Measurements from ENCODE around the gene JUN.

JUN gene

DNA sequence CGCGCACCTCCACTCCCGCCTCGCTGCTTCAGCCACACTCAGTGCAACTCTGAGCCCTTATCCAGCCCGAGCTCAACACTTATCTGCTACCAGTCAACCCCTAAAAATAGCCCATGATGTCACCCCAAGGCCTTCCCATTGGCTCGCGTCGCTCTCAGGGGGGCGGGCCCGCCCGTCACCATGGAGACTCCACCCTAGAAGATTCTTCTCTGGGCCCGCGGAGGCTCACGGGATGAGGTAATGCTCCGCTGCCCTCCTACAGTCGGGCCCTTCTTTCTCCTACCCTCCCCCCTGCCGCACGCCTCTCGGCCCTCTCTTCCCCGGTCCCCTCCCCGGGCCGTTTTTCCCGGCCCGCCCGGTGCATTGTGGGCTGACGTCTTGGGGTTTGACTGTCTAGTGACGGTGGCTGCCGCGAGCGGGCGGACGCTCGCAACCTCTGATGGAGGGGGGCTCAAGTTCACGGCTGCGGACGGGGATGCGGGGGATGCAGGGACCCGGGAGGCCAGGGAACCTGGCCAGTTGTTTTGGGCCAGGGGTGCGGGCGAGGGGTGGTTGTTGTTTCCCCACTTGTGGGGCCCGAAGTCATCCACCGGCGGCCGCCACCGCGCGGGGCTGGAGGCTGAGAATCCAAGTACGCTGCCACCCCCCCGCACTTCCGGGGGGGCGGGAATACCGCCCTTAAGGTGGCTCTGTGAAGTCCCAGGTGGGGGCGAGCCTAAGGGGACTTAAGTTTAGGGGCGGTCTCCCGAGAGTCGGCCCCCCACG, at the start of gene JUN:
Gene JUN (minus strand): TSS at position 55 of the 765 bp plus-strand sequence. CDS start 977 bp downstream, outside the sequence.
- no peak for TF ChIP-seq EZH2phosphoT487 (conservative IDR thresholded peaks at IDR 0.05; ENCODE audit: low read length)
- TF ChIP-seq, protein P1, sequence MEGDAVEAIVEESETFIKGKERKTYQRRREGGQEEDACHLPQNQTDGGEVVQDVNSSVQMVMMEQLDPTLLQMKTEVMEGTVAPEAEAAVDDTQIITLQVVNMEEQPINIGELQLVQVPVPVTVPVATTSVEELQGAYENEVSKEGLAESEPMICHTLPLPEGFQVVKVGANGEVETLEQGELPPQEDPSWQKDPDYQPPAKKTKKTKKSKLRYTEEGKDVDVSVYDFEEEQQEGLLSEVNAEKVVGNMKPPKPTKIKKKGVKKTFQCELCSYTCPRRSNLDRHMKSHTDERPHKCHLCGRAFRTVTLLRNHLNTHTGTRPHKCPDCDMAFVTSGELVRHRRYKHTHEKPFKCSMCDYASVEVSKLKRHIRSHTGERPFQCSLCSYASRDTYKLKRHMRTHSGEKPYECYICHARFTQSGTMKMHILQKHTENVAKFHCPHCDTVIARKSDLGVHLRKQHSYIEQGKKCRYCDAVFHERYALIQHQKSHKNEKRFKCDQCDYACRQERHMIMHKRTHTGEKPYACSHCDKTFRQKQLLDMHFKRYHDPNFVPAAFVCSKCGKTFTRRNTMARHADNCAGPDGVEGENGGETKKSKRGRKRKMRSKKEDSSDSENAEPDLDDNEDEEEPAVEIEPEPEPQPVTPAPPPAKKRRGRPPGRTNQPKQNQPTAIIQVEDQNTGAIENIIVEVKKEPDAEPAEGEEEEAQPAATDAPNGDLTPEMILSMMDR (IDR thresholded peaks at IDR 0.05; ENCODE audit: insufficient read depth, low read length, poor library complexity, severe bottlenecking), result no peak
- peak within 1 kb of the TSS; percentile 76 for H3K9ac ChIP-seq (ENCODE audit: low read length)

GRCh38 chr1:58833166-58833565, 49.3 kb upstream of the JUN start:
- no peak for TF ChIP-seq EZH2phosphoT487 (conservative IDR thresholded peaks at IDR 0.05; ENCODE audit: low read length)
- TF ChIP-seq, protein P1 (IDR thresholded peaks at IDR 0.05; ENCODE audit: insufficient read depth, low read length, poor library complexity, severe bottlenecking), result no peak
- no peak overlapping the region for H3K4me3 ChIP-seq (ENCODE audit: insufficient read depth, low read length, poor library complexity, severe bottlenecking)
- no peaks in the 10 kb centered on the region for H3K9me3 ChIP-seq (ENCODE audit: insufficient read depth, low read length)
- H3K27ac ChIP-seq (ENCODE audit: low read depth, low read length), result no peak overlapping the region
- no peak overlapping the region for H2AFZ ChIP-seq (ENCODE audit: low read depth, low read length, severe bottlenecking)
- H3K9me2 ChIP-seq (replicated peaks; ENCODE audit: insufficient read depth, low read length), result no peaks in the 10 kb centered on the region
- H4K20me1 ChIP-seq (ENCODE audit: low read depth, low read length), result no peaks in the 10 kb centered on the region
- no peak overlapping the region for H3K9ac ChIP-seq (ENCODE audit: low read length)
- H3F3A ChIP-seq (ENCODE audit: insufficient read depth), result no peaks in the 10 kb centered on the region
- H3K4me2 ChIP-seq (ENCODE audit: low read depth, low read length, poor library complexity, severe bottlenecking), result no peak overlapping the region
- 0 out of 2 replicates have a peak, but pooled peaks cover 4% of the 10 kb centered on the region for H3K27me3 ChIP-seq (ENCODE audit: low read length)
- no peaks in the 10 kb centered on the region for H3K36me3 ChIP-seq (ENCODE audit: low read length)
- H3K79me2 ChIP-seq (ENCODE audit: insufficient read depth, low read length), result no peaks in the 10 kb centered on the region

More for the DNA sequence above, at the start of gene JUN:
- Histone ChIP-seq H3K27me3 (ENCODE audit: low read length) (no peaks in the 10 kb centered on the region), H3K27ac (ENCODE audit: low read depth, low read length) (peak within 1 kb of the TSS; percentile 50), H3K4me3 (ENCODE audit: insufficient read depth, low read length, poor library complexity, severe bottlenecking) (peak within 1 kb of the TSS; percentile 66), H4K20me1 (ENCODE audit: low read depth, low read length) (0 out of 2 replicates have a peak, but pooled peaks cover 5% of the 10 kb centered on the region), H3F3A (ENCODE audit: insufficient read depth) (peaks cover 17% of the 10 kb centered on the region), H2AFZ (ENCODE audit: low read depth, low read length, severe bottlenecking) (peak within 1 kb of the TSS; percentile 96), H3K9me2 (replicated peaks; ENCODE audit: insufficient read depth, low read length) (no peaks in the 10 kb centered on the region), H3K4me2 (ENCODE audit: low read depth, low read length, poor library complexity, severe bottlenecking) (peak within 1 kb of the TSS; percentile 86), H3K79me2 (ENCODE audit: insufficient read depth, low read length) (no peaks in the 10 kb centered on the region), H3K9me3 (ENCODE audit: insufficient read depth, low read length) (no peaks in the 10 kb centered on the region), H3K36me3 (ENCODE audit: low read length) (no peaks in the 10 kb centered on the region)

DNA sequence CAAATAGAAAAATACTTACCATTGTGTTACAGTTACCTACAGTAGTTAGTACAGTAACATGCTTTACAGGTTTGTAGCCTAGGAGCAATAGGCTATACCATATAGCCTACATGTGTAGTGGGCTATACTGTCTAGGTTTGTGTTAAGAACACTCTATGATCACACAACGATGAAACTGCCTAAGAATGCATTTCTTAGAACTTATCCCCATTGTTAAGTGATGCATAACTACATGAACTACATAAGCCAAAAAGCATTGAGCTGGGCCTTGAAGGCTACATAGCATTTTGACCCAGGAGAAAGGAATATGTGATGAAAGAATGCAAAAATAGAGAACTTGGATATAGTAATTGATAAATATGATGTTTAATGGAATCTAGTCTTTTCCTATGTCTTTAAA, 46.4 kb upstream of the JUN start:
- H3K27ac ChIP-seq (ENCODE audit: low read depth, low read length), result no peak overlapping the region
- H4K20me1 ChIP-seq (ENCODE audit: low read depth, low read length), result no peaks in the 10 kb centered on the region
- H3K9me3 ChIP-seq (ENCODE audit: insufficient read depth, low read length), result no peaks in the 10 kb centered on the region; the same call in 1 of the 2 replicates
- H3K36me3 ChIP-seq (ENCODE audit: low read length), result no peaks in the 10 kb centered on the region
- 0 out of 2 replicates have a peak, but pooled peaks cover 4% of the 10 kb centered on the region for H3K27me3 ChIP-seq (ENCODE audit: low read length)
- H3K9me2 ChIP-seq (replicated peaks; ENCODE audit: insufficient read depth, low read length), result no peaks in the 10 kb centered on the region
- H3K4me2 ChIP-seq (ENCODE audit: low read depth, low read length, poor library complexity, severe bottlenecking), result no peak overlapping the region
- H3K4me3 ChIP-seq (ENCODE audit: insufficient read depth, low read length, poor library complexity, severe bottlenecking), result no peak overlapping the region
- TF ChIP-seq, protein P1 (IDR thresholded peaks at IDR 0.05; ENCODE audit: insufficient read depth, low read length, poor library complexity, severe bottlenecking), result no peak
- TF ChIP-seq EZH2phosphoT487 (conservative IDR thresholded peaks at IDR 0.05; ENCODE audit: low read length), result no peak
- no peak overlapping the region for H2AFZ ChIP-seq (ENCODE audit: low read depth, low read length, severe bottlenecking)
- no peaks in the 10 kb centered on the region for H3K79me2 ChIP-seq (ENCODE audit: insufficient read depth, low read length)
- H3K9ac ChIP-seq (ENCODE audit: low read length), result no peak overlapping the region
- H3F3A ChIP-seq (ENCODE audit: insufficient read depth), result no peaks in the 10 kb centered on the region

All from SU-DHL-6 (cell line).